ENCODE results near the gene IFIT5.
"Not testable (repeated sequence)": the region's sequence is repeated elsewhere in the genome, so short reads cannot be mapped to it uniquely, and the experiment has no call there.

DNA sequence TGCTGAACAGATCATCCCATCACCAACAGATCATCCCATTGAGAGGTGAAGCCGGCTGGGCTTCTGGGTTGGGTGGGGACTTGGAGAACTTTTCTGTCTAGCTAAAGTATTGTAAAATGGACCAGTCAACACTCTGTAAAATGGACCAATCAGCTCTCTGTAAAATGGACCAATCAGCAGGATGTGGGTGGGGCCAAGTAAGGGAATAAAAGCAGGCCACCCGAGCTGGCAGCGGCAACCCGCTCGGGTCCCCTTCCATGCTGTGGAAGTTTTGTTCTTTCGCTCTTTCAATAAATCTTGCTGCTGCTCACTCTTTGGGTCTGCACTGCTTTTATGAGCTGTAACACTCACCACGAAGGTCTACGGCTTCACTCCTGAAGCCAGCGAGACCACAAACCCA is 8.2 kb upstream of the IFIT5 start:
- TF ChIP-seq, protein P1, sequence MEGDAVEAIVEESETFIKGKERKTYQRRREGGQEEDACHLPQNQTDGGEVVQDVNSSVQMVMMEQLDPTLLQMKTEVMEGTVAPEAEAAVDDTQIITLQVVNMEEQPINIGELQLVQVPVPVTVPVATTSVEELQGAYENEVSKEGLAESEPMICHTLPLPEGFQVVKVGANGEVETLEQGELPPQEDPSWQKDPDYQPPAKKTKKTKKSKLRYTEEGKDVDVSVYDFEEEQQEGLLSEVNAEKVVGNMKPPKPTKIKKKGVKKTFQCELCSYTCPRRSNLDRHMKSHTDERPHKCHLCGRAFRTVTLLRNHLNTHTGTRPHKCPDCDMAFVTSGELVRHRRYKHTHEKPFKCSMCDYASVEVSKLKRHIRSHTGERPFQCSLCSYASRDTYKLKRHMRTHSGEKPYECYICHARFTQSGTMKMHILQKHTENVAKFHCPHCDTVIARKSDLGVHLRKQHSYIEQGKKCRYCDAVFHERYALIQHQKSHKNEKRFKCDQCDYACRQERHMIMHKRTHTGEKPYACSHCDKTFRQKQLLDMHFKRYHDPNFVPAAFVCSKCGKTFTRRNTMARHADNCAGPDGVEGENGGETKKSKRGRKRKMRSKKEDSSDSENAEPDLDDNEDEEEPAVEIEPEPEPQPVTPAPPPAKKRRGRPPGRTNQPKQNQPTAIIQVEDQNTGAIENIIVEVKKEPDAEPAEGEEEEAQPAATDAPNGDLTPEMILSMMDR (IDR thresholded peaks at IDR 0.05) = not testable (repeated sequence)
- not testable (repeated sequence) for TF ChIP-seq EP300, POLR2A, POLR2AphosphoS5 (IDR thresholded peaks at IDR 0.05)
